Endothelial cell of umbilical vein (primary cell): Measurements from ENCODE around the gene DBET. TPM values are rescaled to one million over a fixed set of nuclear protein-coding genes. Genes with fewer than 3 reads are reported as not detected.
A peak's percentile ranks its signal among the peaks of the same experiment; 100 is the strongest.

Experiments
- BruUV-seq: library from RNA; stranded (reverse); fragments of 400-500 nt; replicated peaks from 2 replicates; lab custom pipeline; 2021; lab: Mats Ljungman, UMichigan
- CTCF ChIA-PET: fragments of 300-600, 350-600 bp; sonication (Branson Sonifier 250); formaldehyde crosslinking; loops from one replicate; lab custom pipeline; 2021; ENCODE audit warnings: antibody characterized with exemption, inconsistent platforms; lab: Charles Lee
- POLR2A ChIA-PET: fragments of 300-600, 350-600 bp; sonication (Branson Sonifier 250); formaldehyde crosslinking; loops from one replicate; lab custom pipeline; 2021; ENCODE audit warnings: antibody characterized with exemption, inconsistent platforms; lab: Charles Lee
- DNase-seq: peaks from one replicate; pipeline ENCODE4 v3.0.0-alpha.2; 2011; ENCODE audit warnings: low read depth, low spot score
- FAIRE-seq: peaks from 2 replicates; lab custom pipeline; 2011; peaks lifted over from hg19 to GRCh38; lab: Jason Lieb, UNC
- H2AFZ ChIP-seq: 2 replicates; pipeline ENCODE4 v1.6.0; 2012; ENCODE audit warnings: low read depth, low read length, control low read depth, inconsistent platforms
- H3K27ac ChIP-seq: 2 replicates; pipeline ENCODE4 v1.5.1; 2011; ENCODE audit warnings: low read depth, mild to moderate bottlenecking, control low read depth, low read length, moderate library complexity; ENCODE audit not compliant: insufficient read depth
- H3K27me3 ChIP-seq, 2 experiments: 2 replicates each; pipeline versions ENCODE4 v1.6.0 to v1.6.1; 2011; ENCODE audit warnings: low read length in 2 of 2, mixed read lengths in 1 of 2; ENCODE audit not compliant: control insufficient read depth in 2 of 2, insufficient read depth in 2 of 2
- H3K36me3 ChIP-seq, 2 experiments: 2 replicates in 1 of 2; 3 replicates in 1 of 2; pipeline ENCODE4 v1.5.1; 2011; ENCODE audit warnings: low read length in 2 of 2, mild to moderate bottlenecking in 1 of 2, moderate library complexity in 1 of 2; ENCODE audit not compliant: control insufficient read depth in 2 of 2, insufficient read depth in 2 of 2; ENCODE audit errors: extremely low read depth in 1 of 2
- H3K4me1 ChIP-seq: 3 replicates; pipeline ENCODE4 v1.5.1; 2011; ENCODE audit warnings: mild to moderate bottlenecking, low read length; ENCODE audit not compliant: control insufficient read depth, insufficient read depth; ENCODE audit errors: extremely low read depth
- H3K4me2 ChIP-seq: 2 replicates; pipeline ENCODE4 v1.6.1; 2011; ENCODE audit warnings: low read length, control low read depth, mixed read lengths; ENCODE audit not compliant: insufficient read depth
- H3K4me3 ChIP-seq, 3 experiments: fragments of 200-600 bp in 1 of 3; sonication (generic), shearing (Covaris generic) in 1 of 3; replicated peaks in 1 of 3; 2 replicates each; pipeline ENCODE4 v1.5.1; 2011 to 2016; ENCODE audit warnings: control low read depth in 3 of 3, low read length in 3 of 3, mild to moderate bottlenecking in 2 of 3, inconsistent platforms in 1 of 3, low read depth in 1 of 3, moderate library complexity in 1 of 3; ENCODE audit not compliant: insufficient read depth in 1 of 3
- H3K79me2 ChIP-seq: 2 replicates; pipeline ENCODE4 v1.6.0; 2012; ENCODE audit warnings: low read length, inconsistent platforms; ENCODE audit not compliant: control insufficient read depth, insufficient read depth
- H3K9ac ChIP-seq: replicated peaks from 2 replicates; pipeline ENCODE3; 2011; ENCODE audit warnings: low read length, control low read depth; ENCODE audit not compliant: insufficient read depth; ENCODE audit errors: extremely low read depth
- H3K9me1 ChIP-seq: replicated peaks from 3 replicates; pipeline ENCODE4 v1.6.0; 2011; ENCODE audit warnings: mild to moderate bottlenecking, low read length; ENCODE audit not compliant: control insufficient read depth, insufficient read depth; ENCODE audit errors: extremely low read depth
- H3K9me3 ChIP-seq: replicated peaks from 2 replicates; pipeline ENCODE4 v1.5.1; 2012; ENCODE audit warnings: low read length, inconsistent platforms; ENCODE audit not compliant: control insufficient read depth, insufficient read depth
- H4K20me1 ChIP-seq: replicated peaks from 2 replicates; pipeline ENCODE3; 2011; ENCODE audit warnings: mild to moderate bottlenecking, low read length; ENCODE audit not compliant: control insufficient read depth, insufficient read depth; ENCODE audit errors: extremely low read depth
- CTCF ChIP-seq, 2 donors: IDR thresholded peaks; 1 replicate in 1 of 2; 2 replicates in 1 of 2; pipeline ENCODE4 v1.5.1; 2011; ENCODE audit warnings: low read length in 2 of 2, mild to moderate bottlenecking in 2 of 2, moderate library complexity in 2 of 2, control low read depth in 1 of 2, inconsistent platforms in 1 of 2, low read depth in 1 of 2; ENCODE audit not compliant: insufficient read depth in 1 of 2; ENCODE audit errors: extremely low read depth in 1 of 2
- EZH2 ChIP-seq: IDR thresholded peaks from 2 replicates; pipeline ENCODE4 v1.6.1; 2012; ENCODE audit warnings: borderline replicate concordance, low read depth, mild to moderate bottlenecking, moderate library complexity, low read length, inconsistent platforms; ENCODE audit not compliant: severe bottlenecking
- FOS ChIP-seq: IDR thresholded peaks from 2 replicates; pipeline ENCODE4 v1.6.1; 2011; ENCODE audit warnings: mild to moderate bottlenecking, low read length, moderate library complexity, borderline replicate concordance; ENCODE audit not compliant: insufficient read depth
- GATA2 ChIP-seq: IDR thresholded peaks from 2 replicates; pipeline ENCODE4 v1.7.0; 2011; ENCODE audit warnings: low read depth, mild to moderate bottlenecking, moderate library complexity, mixed read lengths, low read length; ENCODE audit not compliant: insufficient read length, insufficient read depth
- JUN ChIP-seq: IDR thresholded peaks from 2 replicates; pipeline ENCODE4 v1.6.1; 2011; ENCODE audit warnings: borderline replicate concordance, low read depth; ENCODE audit not compliant: insufficient read length, insufficient read depth
- MAX ChIP-seq: IDR thresholded peaks from 2 replicates; pipeline ENCODE4 v1.6.1; 2011; ENCODE audit not compliant: insufficient read depth, insufficient read length
- MYC ChIP-seq: IDR thresholded peaks from one replicate; pipeline ENCODE4 v1.6.1; 2011; ENCODE audit warnings: mild to moderate bottlenecking, low read depth, low read length
- POLR2A ChIP-seq: IDR thresholded peaks from 2 replicates; pipeline ENCODE4 v1.6.1; 2012; ENCODE audit warnings: low read depth, mild to moderate bottlenecking, control low read depth, low read length
- POLR2AphosphoS5 ChIP-seq: IDR thresholded peaks from 2 replicates; pipeline ENCODE4 v1.6.1; 2012; ENCODE audit warnings: low read depth, mild to moderate bottlenecking, control low read depth, low read length, moderate library complexity; ENCODE audit not compliant: insufficient read depth
- dilution Hi-C: fragments of 300-500 bp; cut with MboI; formaldehyde crosslinking; loops from one replicate; pipeline ENCODE4 v1.15.0; 2019; ENCODE audit warnings: low sequenced_read_pairs; ENCODE audit not compliant: extremely low pct_ligation_motif_present
- intact Hi-C: fragments of 100-400 bp; cut with micrococcal nuclease; formaldehyde crosslinking; loops from one replicate; pipeline ENCODE4 v1.10.0; 2022
- polyA plus RNA-seq, 4 experiments: library from polyadenylated mRNA; depleted of rRNA in 3 of 4; stranded (reverse) in 3 of 4; unstranded in 1 of 4; fragments of >200 nt; gene quantifications; 2 replicates each; pipeline versions ENCODE4 v1.2.1 to v1.2.3, GENCODE V29; 2011 to 2012; ENCODE audit warnings: missing spikeins in 1 of 4
- total RNA-seq: library from RNA; stranded (reverse); gene quantifications from 2 replicates; pipeline ENCODE4 v1.2.3, GENCODE V29; 2021

The DBET gene
- total and polyA plus RNA-seq, 2 donors (not counting 3 experiments of a cell fraction or from before 2014, with no cell fraction given) = not detected

GRCh38 chr4:190017357-190018200 lies 46.7 kb upstream of the DBET start:
- dilution Hi-C loops = no loop called here
- Histone ChIP-seq H3K9ac (no peak overlapping the region), H3K9me1 (no peaks in the 10 kb centered on the region), H3K4me3 (no peak overlapping the region), H2AFZ (no peak overlapping the region), H3K9me3 (no peaks in the 10 kb centered on the region), H3K27ac (no peak overlapping the region), H3K27me3 (peaks cover 21 to 71% of the 10 kb centered on the region in 2 experiments), H3K36me3 (no peaks in the 10 kb centered on the region), H4K20me1 (no peaks in the 10 kb centered on the region), H3K4me2 (no peak overlapping the region), H3K4me1 (no peaks in the 10 kb centered on the region), H3K79me2 (no peaks in the 10 kb centered on the region)
- no peak for DNase-seq
- POLR2A ChIA-PET = no interaction called here
- intact Hi-C loops = no loop called here
- no TSS peak for BruUV-seq
- no peak for TF ChIP-seq CTCF (IDR thresholded peaks at IDR 0.05; ENCODE audit: extremely low read depth in 1 of 2, insufficient read depth in 1 of 2, low read depth in 1 of 2, low read length in 2 of 2)
- TF ChIP-seq EZH2 = peak; percentile 73
- no peak for FAIRE-seq
- CTCF ChIA-PET = no interaction called here

GRCh38 chr4:190018201-190018920 lies 45.9 kb upstream of the DBET start:
- Histone ChIP-seq H3K9me3 (no peaks in the 10 kb centered on the region), H4K20me1 (no peaks in the 10 kb centered on the region), H3K27me3 (peaks cover 22 to 71% of the 10 kb centered on the region in 2 experiments), H2AFZ (no peak overlapping the region), H3K27ac (no peak overlapping the region), H3K4me3 (no peak overlapping the region), H3K9me1 (no peaks in the 10 kb centered on the region), H3K9ac (no peak overlapping the region), H3K79me2 (no peaks in the 10 kb centered on the region), H3K4me2 (no peak overlapping the region), H3K4me1 (no peaks in the 10 kb centered on the region), H3K36me3 (no peaks in the 10 kb centered on the region)
- BruUV-seq = no TSS peak
- dilution Hi-C loops (no loop called here), intact Hi-C loops (no loop called here)
- ChIA-PET POLR2A (no interaction called here), CTCF (no interaction called here)
- FAIRE-seq = no peak
- TF ChIP-seq POLR2A = no peak
- TF ChIP-seq MYC = no peak
- no peak for TF ChIP-seq CTCF (IDR thresholded peaks at IDR 0.05; ENCODE audit: extremely low read depth in 1 of 2, insufficient read depth in 1 of 2, low read depth in 1 of 2, low read length in 2 of 2)
- no peak for TF ChIP-seq EZH2
- TF ChIP-seq FOS = no peak
- TF ChIP-seq JUN = no peak
- TF ChIP-seq GATA2 = no peak
- no peak for TF ChIP-seq MAX
- no peak for TF ChIP-seq POLR2AphosphoS5
- no peak for DNase-seq
